DMS53 (cell line): ENCODE data around the gene PROK2.

Experiments
- DNase-seq: peaks from one replicate; lab custom pipeline; 2025; lab: John Stamatoyannopoulos, UW

The PROK2 gene

GRCh38 chr3:71786551-71786950, 1.6 kb upstream of the PROK2 start:
- no peak for DNase-seq

DNA sequence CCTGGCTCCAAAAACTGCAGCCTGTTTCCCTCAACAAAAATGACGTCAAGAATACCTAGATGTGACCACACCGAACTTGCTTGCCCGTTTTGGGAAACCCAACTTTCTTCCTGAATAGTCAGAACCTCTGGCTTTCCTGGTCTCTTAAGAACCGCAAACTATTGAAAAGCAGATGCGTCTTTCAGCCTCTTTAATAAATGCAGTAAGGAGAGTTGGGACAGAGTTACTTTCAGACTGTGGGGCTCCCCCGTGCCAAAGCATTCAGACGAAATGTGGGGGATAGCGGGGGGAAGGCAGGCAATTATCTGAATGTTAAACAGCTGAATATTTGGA, 1.2 kb upstream of the PROK2 start:
- no peak for DNase-seq

DNA sequence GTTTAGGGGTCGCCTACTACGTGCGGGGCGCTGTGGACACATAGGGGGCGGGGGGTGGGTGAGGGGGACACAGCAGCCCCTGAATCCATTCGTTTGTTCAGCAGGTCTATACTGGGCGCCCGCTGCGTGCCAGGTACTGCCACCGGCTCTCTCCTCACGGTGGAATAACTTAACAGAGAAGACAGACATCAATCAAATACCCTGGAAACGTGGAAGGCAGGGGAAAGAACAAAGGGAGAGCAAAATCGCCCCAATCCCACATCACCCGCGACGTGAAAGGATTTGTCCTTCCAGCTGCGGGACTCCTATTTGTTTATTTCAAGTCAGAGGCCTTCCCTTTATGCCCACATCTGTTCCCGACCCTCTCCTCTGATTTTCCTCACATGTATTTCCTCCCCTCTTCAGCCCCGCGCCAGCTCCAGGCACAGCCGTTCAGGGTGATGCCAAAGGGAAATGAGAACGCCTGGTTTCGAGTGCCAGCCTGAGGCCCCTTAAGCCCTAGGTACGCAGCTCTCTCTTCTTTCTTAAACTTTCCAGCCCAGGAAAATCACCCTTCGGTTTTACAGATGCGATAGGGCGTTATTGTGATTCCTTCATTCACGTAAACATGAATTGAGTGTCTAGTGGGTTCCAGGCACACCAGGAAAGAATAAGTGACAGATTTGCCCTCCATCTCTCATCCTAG, 726 bp upstream of the PROK2 start:
- DNase-seq, result peak; percentile 15

- no peak for DNase-seq
Observed at GRCh38 chr3:71784201-71784913, 591 bp downstream of the PROK2 start.

DNA sequence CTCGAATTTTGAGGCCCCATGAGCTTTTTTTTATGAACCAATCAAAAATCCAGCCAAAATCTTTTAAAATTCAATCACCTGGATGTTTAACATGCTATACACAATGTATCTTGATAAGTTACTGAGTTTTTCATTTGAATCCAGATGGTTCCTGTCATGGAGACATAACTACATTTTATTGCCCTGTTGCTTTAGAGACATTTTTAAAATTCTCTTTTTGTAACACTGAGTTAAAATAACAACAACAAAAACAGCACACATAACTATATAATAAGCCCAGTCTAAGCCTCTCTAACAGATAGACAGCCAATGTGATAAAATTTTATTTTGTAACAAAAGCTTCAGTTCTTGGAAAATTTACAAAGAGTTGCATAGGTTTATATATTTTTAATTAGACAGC, 1.8 kb downstream of the PROK2 start:
- no peak for DNase-seq

DNA sequence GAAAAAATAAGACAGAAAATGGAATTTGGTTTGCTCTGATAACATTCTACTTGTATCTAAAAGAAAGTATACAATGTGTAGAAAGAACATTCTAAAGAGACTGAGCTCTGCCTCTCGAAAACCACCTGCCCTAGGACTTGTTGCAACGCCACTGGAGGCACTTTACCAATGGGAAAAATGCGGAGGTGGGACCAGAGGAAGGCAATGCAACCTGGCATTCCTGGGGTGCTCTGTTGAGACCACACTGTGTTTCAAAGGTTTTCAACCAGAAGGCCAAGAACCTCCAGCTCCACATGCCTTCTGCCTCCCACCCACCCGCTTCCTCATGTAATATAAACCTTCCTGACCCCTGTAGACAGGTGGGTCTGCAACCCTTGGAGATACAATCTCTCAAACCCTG, 4.5 kb downstream of the PROK2 start:
- DNase-seq, result no peak

DNA sequence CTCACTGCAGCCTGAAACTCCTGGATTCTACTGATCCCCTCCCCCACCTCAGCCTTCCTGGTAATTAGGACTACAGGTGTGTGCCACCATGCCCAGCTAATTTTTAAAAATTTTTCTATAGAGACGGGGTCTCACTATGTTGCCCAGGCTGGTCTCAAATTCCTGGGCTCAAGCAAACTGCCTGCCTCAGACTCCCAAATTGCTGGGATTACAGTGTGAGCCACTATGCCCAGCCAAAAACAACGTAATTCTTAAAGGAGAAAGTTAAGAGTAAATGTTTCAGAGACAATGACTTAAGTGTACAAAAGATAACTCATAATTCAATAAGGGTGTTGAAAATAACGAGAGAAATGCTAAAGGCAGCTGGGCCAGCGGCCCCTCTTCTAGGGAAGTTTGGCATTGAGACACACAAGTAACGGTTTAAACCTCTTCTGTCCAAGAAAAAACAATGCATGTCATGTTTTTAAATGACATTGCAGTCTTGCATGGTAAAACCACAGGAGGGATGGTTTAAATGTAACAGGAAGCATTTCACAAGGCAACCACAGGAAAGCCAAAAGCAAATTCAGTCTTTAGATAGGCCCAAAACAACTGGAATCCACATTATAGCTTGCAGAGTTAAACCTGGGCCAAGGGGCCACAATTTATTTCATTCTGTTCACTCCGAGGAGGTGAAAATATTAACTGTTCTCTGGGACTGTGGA, 5.1 kb downstream of the PROK2 start:
- DNase-seq, result no peak

- no peak for DNase-seq
Observed at GRCh38 chr3:71778353-71778752, 6.6 kb downstream of the PROK2 start.

DNA sequence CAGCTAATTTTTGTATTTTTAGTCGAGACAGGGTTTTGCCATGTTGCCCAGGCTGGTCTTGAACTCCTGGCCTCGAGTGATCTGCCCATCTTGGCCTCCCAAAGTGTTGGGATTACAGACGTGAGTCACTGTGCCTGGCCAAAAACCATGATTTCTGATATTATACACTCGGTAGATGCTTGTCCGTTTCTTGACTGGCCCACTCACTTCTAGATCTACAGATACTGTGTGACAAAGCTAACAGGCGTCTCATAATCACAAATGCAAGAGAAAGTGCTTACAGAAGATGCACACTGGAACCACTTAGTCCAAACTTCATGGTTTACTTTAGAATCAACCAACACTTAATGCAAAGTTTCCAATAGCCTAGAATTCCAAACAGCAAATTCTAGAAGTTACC, 8.4 kb downstream of the PROK2 start:
- no peak for DNase-seq

GRCh38 chr3:71771884-71772283, 13.1 kb downstream of the PROK2 start:
- DNase-seq, result no peak

DNA sequence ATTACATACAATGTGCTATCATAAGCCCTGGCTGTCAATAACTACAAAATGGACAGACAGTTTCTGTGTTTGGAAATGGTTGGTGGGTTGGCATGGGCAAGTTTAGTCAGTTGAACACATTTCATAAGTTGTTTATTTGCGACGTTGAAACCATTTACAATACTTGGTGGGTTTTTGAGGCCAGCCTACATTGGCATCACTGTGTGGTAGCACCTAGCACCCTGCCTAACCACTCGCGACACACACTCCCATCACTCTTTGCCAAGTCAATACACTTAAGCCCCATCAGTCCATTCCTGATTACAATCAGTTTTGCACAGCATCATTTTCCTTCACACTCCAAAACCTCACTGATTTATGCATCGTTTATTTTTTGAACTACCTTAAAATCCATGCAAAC, 13.8 kb downstream of the PROK2 start:
- DNase-seq, result no peak

GRCh38 chr3:71763426-71763825, 21.5 kb downstream of the PROK2 start:
- no peak for DNase-seq

DNA sequence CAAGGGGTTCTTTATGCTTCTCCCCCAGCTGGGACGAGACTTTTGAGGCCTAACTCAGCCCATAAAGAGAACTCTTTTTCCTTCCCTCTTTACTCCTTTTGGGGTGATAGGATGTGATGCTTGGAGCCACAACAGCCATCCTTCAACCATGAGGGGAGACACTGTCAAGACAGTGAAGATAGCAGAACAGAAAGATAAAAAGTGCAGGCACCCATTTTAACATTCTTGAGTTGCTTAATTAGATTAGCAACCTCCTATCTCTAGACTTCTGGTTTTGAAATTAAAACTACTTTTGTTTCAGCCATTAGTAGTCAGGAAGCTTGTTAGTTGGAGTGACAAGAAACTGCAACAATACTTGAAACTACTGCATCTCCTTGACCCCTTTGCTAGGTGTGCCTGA, 24.8 kb downstream of the PROK2 start:
- no peak for DNase-seq

- DNase-seq, result no peak
Observed at GRCh38 chr3:71759401-71759800, 25.5 kb downstream of the PROK2 start.

- DNase-seq, result no peak
Observed at GRCh38 chr3:71758091-71758490, 26.9 kb downstream of the PROK2 start.

DNA sequence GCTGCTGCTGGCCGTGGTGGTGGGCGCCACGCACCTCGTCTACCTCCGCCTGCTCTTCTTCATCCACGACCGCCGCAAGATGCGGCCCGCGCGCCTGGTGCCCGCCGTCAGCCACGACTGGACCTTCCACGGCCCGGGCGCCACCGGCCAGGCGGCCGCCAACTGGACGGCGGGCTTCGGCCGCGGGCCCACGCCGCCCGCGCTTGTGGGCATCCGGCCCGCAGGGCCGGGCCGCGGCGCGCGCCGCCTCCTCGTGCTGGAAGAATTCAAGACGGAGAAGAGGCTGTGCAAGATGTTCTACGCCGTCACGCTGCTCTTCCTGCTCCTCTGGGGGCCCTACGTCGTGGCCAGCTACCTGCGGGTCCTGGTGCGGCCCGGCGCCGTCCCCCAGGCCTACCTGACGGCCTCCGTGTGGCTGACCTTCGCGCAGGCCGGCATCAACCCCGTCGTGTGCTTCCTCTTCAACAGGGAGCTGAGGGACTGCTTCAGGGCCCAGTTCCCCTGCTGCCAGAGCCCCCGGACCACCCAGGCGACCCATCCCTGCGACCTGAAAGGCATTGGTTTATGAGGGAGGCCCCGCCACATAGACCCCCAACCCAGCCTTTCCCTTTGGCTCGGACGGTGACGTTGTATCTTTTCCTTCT, 30.2 kb downstream of the PROK2 start:
- peak; percentile 38 for DNase-seq

DNA sequence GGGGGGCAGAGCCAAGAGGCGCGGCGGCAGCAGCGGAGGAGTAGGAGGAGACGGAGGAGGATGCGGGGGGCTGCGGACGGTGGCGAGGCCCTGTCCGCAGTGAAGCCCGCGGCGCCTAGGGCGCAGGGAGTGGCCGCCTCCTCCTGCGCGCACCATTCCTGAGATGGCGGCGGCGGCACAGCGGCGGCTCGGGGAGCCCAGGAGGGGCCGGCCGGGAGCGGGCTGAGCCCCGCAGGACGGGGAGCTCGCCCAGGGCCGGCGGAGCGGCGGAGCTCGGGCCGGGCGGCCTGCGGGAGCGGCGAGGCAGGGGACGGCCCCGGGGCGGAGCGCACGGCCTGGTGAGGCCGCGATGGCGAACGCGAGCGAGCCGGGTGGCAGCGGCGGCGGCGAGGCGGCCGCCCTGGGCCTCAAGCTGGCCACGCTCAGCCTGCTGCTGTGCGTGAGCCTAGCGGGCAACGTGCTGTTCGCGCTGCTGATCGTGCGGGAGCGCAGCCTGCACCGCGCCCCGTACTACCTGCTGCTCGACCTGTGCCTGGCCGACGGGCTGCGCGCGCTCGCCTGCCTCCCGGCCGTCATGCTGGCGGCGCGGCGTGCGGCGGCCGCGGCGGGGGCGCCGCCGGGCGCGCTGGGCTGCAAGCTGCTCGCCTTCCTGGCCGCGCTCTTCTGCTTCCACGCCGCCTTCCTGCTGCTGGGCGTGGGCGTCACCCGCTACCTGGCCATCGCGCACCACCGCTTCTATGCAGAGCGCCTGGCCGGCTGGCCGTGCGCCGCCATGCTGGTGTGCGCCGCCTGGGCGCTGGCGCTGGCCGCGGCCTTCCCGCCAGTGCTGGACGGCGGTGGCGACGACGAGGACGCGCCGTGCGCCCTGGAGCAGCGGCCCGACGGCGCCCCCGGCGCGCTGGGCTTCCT, 31.0 kb downstream of the PROK2 start, which contains the start of gene GPR27:
Gene GPR27 (plus strand): TSS at position 155 of the 909 bp plus-strand sequence. CDS start 195 bp downstream, at position 350.
- DNase-seq, result peak; percentile 60

GRCh38 chr3:71752831-71753700, 31.9 kb downstream of the PROK2 start:
- DNase-seq, result no peak

DNA sequence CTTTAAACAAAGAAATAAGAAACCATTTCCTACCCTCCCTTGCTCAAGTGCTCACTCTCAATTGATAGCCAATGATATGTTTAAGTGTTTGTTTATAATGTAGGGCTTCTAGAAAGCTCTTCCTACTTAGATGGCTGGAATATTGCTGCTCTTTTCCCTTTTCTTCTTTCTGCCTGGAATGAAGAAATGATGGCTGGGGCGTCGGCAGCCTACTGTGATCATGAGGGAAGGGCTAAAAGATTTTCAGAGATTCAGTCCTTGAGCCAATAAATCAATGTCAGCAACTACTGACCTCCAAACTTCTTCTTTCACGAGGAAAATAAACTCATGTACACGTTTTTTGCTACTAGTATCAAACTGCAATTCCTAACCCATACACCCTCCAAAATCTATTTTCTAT, 33.3 kb downstream of the PROK2 start:
- no peak for DNase-seq

DNA sequence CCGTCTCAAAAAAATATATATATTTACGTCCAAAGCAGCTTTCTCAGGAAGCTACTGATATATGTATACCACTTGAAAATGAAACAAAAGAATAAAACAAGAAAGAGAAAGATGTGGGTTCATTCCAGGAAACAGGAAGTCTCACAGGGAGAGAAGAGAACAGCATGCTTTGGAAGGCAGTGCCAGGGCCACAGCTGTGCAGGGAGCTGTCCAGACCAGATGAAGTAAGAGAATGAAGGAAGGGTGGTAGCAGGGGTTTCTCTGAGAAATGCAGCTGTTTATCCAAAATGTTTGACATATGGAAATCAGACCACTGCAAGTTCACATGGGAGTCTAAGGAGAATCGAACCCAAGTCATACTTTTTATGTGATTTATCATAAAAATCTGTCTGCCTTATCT, 40.2 kb downstream of the PROK2 start:
- DNase-seq, result no peak

DNA sequence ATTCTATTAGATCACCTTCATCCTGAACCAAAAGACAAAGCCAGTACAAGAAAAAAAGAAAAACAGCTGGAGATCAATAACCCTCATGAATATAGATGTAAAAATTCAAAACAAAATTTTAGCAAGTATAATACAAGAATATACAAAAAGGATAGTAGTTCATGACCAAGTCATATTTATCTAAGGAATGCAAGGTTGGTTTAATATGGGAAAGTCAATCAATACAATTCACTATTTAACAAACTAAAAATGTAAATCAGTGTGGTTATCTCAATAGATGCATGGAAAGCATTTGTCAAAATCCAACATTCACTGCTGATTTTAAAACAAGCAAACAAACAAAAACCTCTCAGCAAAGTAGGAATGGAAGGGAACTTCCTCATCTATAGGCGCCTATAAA, 42.3 kb downstream of the PROK2 start:
- no peak for DNase-seq
